GM21576 (cell line): Measurements from ENCODE around the gene SMARCB1.

Experiments
- ATAC-seq: cut with Tn5 transposase; IDR thresholded peaks from one replicate; pipeline ENCODE4 v1.9.1; 2021; ENCODE audit warnings: mild to moderate bottlenecking, moderate library complexity; ENCODE audit not compliant: unreplicated experiment

Gene SMARCB1

GRCh38 chr22:23801238-23801821, 14.6 kb downstream of the SMARCB1 start:
- no peak for ATAC-seq

- no peak for ATAC-seq
Observed at GRCh38 chr22:23801886-23802377, 15.2 kb downstream of the SMARCB1 start.

- ATAC-seq = no peak
Observed at GRCh38 chr22:23803001-23803819, 16.4 kb downstream of the SMARCB1 start.

- no peak for ATAC-seq
Observed at GRCh38 chr22:23804781-23805291, 18.1 kb downstream of the SMARCB1 start.

GRCh38 chr22:23806837-23807236, 20.1 kb downstream of the SMARCB1 start:
- ATAC-seq = no peak

- no peak for ATAC-seq
Observed at GRCh38 chr22:23812378-23812777, 25.6 kb downstream of the SMARCB1 start.

GRCh38 chr22:23815541-23816155, 28.9 kb downstream of the SMARCB1 start:
- no peak for ATAC-seq

- ATAC-seq = no peak
Observed at GRCh38 chr22:23816156-23816976, 29.6 kb downstream of the SMARCB1 start.

GRCh38 chr22:23817146-23817545, 30.4 kb downstream of the SMARCB1 start:
- ATAC-seq = no peak

- no peak for ATAC-seq
Observed at GRCh38 chr22:23818541-23818940, 31.8 kb downstream of the SMARCB1 start.

GRCh38 chr22:23820748-23821211, 34.0 kb downstream of the SMARCB1 start:
- no peak for ATAC-seq

- ATAC-seq = no peak
Observed at GRCh38 chr22:23822101-23822671, 35.4 kb downstream of the SMARCB1 start.

GRCh38 chr22:23823331-23823791, 36.6 kb downstream of the SMARCB1 start:
- no peak for ATAC-seq

- ATAC-seq = no peak
Observed at GRCh38 chr22:23824476-23825245, 37.9 kb downstream of the SMARCB1 start.

GRCh38 chr22:23825246-23825905, 38.6 kb downstream of the SMARCB1 start:
- ATAC-seq = no peak

- ATAC-seq = no peak
Observed at GRCh38 chr22:23826510-23827350, 40.0 kb downstream of the SMARCB1 start.

- no peak for ATAC-seq
Observed at GRCh38 chr22:23827351-23827995, 40.7 kb downstream of the SMARCB1 start.
